Epidermal melanocyte (primary cell): ENCODE results near the gene COMMD3.
A peak's percentile ranks its signal among the peaks of the same experiment; 100 is the strongest.
"Not testable (repeated sequence)": the region's sequence is repeated elsewhere in the genome, so short reads cannot be mapped to it uniquely, and the experiment has no call there.

Experiments
- DNase-seq: peaks from one replicate; pipeline ENCODE4 v3.0.0; 2011; ENCODE audit warnings: low spot score; ENCODE audit not compliant: insufficient read length

The COMMD3 gene

DNA sequence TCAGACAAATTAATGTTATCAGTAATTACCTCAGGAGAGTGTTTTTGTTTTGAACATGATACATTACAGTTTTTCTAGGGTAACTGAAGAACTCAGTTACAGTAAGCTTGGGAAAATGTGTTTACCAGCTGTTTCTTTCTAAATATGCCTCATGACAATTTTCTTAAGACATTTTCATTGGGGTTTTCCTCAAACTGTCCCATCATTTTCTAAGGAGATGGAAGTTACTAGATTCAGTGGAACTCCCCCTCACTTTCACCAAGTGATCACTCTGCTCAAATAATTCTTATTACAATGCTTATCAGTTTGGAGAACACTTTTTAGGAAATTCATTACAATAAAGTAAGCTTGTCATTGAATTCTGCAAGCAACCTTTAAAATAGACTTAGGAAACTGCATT lies 22.7 kb downstream of the COMMD3 start:
- DNase-seq: no peak

DNA sequence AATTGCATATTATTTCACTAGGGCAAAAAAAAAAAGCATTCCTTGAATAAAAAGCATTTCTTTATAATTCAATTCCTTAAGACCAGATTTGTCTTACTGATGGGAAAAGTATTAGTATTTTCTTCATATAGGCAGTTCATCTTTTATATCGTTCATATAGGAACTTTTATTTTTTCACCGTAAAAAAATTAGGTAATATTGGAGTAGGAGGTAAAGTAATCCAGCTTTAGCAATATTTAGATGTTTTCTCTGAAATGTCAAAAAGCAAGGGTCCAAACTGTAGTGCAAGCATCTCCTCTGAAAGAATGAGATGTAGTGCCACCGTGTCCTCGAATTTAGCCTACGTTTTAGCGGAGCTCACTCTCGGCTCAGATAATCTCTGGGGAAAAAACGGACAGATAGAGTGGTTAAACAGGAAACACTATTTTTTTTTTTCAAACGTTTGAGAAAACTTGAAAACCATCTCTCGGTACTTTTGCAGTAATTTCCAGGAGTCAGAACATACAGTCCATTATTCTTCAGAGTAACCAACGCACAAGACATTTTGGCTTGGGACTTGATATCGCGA lies 23.7 kb downstream of the COMMD3 start:
- DNase-seq: no peak

DNA sequence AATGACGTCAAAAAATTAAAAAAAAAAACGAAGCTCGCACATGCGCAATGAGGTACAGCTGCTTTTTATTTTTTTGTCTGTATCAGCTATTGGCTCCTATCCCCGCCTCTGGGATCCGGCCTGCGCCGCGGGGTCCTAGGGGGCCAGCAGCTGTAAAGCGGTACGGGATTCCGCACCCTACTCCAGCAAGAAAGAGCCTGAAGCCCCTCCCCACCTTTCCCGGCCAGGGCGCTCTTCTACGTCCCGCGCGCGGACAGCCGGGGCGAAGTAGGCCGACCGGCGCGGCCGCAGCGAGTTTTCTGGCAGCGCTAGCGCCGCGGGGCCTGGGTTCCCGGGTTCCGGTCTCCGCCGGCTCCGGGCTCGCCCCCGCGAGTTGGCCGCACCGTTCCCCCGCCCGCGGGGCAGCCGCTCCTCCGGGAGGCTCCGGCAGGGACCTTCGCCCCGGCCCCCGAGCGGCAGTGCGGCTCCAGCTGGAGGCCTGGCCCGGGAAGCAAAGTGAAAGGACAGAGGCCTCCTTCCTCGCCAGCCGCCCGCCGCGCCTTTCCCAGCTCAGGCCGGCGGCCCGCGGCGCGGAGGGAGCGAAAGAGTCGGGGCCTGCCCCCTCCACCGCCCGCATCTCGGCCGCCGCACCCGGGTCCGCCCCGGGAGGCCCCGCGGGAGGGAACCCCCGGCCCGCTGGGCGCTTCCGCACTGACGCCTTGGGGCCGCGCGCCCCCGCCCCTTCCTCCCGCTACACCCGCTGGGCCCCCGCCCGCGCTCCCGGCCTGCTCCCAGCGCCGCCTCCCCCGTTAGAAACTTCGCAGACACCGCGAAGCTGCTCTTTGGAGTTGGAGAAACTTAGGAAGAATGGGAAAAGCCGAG lies 24.4 kb downstream of the COMMD3 start:
- DNase-seq: peak; percentile 89

DNA sequence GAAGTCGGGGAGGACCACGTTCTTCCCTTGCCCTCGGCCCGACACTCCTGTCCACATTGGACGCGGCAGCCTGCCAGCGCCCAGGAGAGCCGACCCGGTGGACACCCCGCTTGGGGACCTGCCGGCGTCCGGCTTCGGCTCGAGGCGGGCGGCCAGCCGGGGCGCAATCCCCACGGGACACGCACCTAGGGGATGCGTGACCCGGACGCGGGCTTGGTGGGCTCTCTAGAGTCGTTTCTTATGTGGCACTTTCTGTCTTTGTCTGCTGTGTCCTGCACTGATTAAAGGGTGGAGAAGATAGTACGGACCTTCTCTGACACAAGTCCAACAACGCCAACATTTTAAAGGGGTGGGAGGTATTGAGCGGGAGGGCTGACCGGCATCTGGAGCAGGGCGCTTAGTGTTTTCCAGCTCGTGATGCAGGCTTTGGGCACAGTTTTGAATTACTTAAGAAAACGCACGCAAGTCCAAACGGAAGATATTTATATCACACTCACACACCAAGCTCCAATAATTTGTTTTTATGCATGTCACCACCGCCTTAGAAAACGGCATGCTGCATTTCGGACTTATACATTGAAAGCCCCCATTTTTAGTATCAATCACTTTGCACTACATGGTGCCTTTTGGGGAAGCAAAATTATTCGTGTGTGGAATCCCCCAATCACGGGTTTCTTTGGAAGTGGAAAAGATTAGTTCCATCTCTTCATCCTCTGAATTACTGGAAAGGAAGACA lies 25.2 kb downstream of the COMMD3 start:
- no peak for DNase-seq

DNA sequence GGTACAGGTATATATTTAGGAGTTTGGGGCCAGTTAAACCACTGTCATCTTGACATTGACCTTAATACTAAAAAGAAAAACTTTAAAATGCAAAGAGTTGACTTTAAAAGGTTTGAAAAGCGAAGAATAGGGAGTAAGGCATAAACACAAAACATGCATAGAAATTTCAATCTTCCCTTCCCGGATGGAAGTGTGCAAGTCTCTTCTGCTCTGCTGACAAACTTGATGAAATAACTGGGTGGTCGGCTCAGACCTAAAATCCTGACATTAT lies 25.7 kb downstream of the COMMD3 start:
- no peak for DNase-seq

DNA sequence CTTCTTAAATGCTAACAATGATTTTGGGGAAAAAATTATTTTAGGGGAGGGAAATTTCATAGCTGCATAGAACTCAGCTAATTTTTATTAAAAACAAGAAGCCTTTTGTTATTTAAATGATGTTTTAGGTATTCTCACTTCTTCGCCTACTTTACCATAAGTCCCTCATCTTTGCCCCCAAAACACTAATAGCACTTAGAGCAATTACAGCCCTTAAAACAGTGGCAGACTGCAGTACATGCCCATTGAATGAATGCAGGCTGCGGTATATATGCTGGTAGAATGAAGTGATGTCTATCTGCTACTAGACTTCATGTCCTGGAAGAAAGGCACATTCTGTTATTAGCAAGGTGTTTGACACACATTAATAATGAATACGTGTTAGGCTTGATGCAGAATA lies 26.2 kb downstream of the COMMD3 start:
- DNase-seq: no peak

DNA sequence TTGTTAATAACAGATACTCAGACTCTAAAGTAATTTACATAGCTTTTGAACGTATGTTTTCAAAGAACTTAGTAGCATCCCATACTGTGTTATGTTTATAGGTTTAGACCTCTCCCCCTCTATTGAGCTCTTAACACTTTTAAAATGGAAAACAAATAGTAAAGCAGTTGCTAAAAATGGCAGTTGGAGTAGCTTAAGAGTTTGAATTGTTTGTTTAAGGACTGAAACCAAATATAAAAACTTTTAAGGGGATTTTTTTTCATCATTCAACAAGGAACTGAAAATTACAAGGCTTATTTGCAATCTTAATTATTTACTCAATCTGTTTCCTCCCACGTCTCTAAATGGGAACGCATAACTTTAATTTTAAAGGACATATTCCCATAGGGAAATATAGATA lies 27.5 kb downstream of the COMMD3 start:
- DNase-seq: no peak

DNA sequence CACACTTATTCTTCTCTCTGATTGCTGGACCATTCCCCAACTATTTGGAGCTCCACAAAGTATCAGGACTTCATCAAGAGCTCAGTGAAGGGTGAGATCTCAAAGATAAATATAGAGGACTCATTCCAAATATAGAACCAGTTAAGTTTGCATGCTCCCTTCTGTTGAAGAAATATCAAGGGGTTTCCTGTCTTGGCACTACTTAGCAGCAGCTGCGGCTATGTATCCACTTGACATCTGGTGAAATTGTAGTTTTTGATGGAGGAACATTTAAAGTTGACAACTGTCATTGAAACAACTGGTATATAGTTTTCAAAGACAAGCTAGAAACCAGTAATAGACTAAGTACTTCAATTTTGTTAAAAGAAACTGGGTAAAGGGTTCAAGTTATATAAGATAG lies 28.1 kb downstream of the COMMD3 start:
- no peak for DNase-seq

DNA sequence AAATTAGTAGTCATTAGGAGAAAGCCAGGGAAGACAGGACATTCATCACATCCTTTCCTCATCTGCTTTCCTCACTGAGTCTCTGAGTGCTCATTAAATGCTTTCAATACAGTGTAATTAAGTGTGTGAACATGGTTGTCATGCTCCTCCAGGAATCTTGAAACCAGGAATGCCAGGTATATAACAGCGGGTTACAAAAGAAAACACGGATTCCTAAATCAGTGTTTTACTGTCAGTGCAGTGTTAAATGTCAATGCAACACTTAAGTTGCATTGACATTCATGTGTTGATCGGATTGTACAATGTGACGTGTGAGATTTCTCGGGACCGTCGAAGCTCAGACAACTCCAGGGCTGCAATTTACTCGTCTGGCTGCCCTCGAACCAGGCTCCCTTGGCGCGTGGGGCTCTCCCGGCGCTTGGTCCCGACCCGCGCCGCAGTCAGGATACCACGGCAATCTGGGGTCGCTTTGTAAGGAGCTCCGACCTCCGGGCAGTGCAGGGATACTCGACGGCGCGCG lies 28.7 kb downstream of the COMMD3 start:
- no peak for DNase-seq

DNA sequence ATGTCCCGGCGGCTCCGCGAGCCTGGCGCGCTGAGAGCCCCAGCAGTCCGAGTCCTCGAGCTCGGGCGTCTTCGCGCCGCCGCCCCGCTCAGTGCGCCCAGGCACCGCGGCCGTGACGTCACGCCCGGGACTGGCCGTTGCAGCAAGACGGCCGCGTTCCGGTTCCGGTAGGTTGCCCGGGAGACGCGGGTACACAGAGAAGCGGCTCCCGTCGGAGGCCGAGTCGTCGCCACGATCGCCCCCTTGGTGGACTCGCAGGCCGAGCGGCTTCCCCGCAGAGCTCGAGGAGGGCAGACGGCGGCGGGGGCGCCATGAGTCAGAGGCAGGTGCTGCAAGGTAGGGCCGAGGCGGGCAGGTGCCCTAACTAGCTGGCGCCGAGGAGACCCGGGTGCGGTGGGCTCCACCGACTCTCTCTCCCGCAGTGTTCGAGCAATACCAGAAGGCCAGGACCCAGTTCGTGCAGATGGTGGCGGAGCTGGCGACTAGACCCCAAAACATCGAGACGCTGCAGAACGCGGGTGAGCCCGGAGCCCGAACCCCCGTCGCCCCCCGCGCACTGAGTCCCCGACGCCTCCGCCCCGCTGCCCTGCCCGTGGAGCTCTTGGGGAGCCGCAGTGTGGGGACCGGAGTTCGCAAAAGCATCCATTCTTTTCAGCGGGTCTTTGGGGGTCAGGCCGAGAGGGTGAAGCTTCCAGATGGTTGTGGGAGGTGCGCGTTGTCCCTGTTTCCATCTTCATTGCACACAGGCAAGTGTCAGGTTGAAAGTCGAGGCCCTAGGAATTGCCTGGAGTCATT lies 29.3 kb downstream of the COMMD3 start, which contains the start of gene SPAG6:
SPAG6 (plus strand) TSS at position 196 of the 795 bp plus-strand sequence; CDS start at position 312, 116 bp downstream.
- no peak for DNase-seq

DNA sequence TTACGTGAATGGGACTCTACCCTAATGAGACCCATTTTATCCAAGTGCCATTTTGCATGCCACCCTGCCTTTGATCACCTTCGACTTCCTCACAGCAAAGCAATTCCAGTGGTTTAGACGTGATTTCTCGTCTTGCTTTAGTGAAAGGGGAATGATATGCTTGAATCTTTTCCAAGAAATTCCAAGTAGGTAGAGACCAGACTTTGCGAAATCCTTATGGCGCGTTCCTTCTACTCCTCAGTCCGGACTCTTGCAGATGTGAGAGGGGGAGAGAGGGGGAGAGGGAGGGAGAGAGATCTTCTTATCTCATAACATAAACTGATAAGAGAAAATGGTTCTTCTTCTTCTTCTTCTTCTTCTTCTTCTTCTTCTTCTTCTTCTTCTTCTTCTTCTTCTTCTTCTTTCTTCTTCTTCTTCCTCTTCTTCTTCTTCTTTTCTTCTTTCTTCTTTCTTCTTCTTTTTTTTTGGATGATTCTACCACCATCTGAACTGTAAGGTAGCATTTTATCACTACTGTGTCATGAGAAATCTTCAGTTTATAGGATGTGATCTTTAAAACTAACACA lies 30.0 kb downstream of the COMMD3 start:
- DNase-seq: no peak

DNA sequence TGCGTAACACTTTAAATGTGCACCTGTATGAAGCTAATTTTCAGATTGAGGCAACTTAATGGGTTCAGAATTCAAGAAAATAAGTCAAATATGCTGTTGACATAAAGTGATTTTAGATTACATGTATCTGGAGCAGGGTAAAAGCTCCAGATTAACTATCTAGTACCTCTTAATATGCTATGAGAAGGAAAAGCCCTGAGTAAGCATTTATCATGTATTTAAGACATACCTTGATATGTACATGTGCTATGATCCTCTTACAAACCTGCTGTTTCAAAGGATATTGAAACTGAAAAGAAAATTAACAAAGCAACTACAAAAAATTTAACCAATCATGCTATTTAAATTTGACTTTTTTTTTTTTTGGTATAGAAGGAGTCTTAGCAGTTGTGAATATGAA lies 33.6 kb downstream of the COMMD3 start:
- no peak for DNase-seq

DNA sequence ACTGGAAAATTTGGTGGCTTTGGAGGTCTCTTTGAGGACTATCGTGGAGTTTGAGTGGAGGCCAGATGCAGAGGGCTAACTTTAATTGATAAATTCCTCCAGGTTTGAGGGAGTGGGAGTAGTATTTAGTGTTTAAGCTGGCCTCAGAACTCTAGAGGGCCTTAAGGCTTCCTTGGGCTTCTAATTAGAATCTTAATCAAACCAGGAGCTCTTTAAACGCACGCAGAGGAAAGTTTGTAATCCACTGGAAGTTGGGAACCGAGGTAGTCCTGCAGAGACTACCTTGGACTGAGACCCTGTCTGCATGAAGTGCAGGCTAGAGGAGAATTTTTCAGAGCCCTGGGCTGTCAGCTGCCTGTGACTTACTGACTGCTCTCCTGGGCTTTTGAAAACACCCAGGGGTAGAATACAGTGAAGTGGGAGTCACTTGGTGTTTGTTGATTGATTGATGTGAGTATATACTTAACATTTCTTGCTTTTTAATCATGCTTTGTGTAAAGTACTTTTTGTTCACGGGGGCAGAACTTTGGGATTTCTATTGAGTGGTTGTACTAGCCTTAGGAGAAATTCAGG lies 35.0 kb downstream of the COMMD3 start:
- no peak for DNase-seq

DNA sequence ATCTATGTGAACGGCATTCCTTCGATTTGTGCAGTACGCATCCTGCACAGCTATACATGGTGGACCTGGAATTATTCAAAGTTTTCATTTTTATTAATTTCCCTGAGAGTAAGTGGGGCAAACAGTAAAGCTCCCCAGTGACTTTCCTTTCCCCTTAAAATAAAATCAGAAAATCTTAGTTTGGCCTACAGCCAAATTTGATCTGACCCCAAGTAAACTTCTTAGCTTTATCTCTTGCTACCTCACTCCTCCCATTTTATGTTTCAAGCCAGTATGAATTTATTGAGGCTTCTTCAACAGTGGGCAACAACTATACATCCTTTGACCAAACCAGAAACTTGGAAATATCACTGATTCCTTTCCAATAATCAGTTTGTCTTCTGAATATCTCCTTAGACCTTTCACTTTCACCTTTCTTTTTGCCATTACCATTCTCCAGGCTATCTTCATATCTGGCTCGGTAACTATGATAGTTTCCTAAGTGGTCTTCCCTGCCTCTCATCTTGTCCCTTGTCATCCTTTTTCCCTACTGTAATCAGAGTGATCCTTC lies 40.2 kb downstream of the COMMD3 start:
- DNase-seq: no peak

DNA sequence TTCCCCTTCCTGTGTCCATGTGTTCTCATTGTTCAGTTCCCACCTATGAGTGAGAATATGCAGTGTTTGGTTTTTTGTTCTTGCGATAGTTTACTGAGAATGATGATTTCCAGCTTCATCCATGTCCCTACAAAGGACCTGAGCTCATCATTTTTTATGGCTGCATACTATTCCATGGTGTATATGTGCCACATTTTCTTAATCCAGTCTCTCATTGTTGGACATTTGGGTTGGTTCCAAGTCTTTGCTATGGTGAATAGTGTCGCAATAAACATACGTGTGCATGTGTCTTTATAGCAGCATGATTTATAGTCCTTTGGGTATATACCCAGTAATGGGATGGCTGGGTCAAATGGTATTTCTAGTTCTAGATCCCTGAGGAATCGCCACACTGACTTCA lies 41.6 kb downstream of the COMMD3 start:
- DNase-seq: not testable (repeated sequence)

DNA sequence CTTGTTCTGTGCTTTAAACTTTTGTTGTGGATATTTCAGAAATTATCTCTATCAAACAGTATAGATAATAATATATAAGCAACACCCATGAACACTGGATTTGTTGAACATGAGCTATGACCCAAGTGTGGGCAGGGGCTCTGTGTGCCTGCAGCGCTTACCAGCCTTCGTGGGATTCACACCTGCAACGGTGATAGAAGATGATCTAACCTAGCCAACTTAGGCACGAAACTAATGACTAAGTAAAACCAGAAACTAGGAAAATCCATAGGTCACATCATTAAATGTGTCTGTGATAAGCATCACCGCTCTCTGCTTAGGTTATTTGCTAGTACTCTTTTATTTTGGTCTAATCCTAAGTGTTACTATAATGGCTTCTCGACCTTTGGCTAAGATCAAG lies 47.1 kb downstream of the COMMD3 start:
- no peak for DNase-seq

DNA sequence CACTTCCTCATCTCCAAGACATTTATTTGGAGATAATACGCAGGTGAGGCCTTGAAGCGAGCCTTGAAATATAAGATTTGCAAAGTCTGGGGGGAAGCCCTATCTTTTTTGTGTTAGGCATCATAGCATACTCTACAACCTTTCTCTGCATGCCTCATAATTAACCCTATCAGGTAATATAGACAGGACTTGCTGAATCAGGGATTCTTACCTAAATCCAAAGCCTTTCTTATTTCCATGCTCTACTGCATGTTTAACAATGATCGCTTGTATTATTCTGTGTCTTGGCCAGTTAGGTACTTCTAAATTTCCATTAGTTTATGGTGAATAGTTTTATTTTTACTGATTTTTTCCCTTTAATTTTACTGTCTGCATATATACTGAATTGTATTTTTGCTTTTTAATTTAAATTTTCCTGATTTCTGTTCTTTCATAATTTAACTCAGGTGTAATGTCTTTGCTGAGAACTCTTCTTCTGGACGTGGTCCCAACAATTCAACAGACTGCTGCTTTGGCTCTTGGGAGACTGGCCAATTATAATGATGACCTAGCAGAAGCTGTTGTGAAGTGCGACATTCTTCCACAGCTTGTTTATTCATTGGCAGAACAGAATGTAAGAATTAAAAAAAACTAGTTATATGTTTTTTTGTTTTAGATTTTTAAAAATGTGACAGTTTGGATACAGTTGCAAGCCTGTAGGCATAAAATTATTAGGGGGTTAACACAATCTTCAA lies 48.4 kb downstream of the COMMD3 start:
- DNase-seq: no peak

DNA sequence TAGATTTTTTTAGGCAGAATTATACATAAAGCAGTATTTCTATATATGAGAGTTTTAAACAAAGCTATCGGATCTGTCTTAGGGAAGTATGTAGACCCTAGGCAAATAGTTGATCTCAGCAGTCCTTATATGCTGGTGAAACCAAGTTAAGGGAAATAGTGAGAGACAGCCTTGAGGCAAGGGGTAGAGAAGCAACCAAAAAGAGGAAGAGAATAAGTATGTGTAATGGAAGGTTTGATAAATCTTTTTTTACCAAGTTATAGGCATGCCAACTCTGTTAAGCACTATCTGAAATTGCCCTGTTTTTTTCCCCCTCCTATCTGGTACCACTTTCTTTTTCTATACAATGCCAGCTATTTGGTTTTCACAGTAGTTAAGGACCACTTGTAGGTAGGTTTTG lies 49.0 kb downstream of the COMMD3 start:
- no peak for DNase-seq

DNA sequence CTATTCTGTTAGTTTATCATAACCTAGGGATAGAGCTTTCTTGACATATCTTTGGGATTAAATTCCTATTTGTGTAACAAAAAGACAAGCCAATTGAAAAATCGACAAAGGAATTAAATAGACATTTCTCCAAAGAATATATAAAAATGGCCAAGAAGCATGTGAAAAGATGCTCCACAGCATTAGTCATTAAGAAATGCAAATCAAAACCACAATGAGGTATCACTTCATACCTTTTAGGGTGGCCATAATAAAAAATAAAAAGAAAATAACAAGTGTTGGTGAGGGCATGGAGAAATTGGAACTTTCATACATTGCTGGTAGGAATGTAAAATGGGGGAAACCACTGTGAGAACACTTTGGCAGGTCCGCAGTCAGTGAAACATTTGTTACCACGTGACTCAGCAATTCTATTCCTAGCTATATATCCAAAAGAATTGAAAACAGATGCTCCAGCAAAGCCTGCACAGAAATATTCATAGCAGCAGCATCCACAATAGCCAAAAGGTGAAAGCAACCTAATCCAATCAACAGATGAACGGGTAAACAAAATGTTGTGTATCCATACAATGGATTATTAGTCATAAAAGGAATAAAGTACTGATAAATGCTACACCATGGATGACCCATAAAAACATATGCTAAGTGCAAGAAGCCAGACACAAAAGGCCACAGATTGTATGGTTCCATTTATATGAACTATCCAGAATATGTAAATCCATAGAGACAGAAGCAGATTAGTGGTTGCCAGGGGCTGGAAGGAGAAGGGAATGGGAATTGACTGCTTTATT lies 49.7 kb downstream of the COMMD3 start:
- DNase-seq: no peak
